ENCODE results near the gene PLEKHA5.
"Not testable (repeated sequence)": the region's sequence is repeated elsewhere in the genome, so short reads cannot be mapped to it uniquely, and the experiment has no call there.

Gene PLEKHA5

DNA sequence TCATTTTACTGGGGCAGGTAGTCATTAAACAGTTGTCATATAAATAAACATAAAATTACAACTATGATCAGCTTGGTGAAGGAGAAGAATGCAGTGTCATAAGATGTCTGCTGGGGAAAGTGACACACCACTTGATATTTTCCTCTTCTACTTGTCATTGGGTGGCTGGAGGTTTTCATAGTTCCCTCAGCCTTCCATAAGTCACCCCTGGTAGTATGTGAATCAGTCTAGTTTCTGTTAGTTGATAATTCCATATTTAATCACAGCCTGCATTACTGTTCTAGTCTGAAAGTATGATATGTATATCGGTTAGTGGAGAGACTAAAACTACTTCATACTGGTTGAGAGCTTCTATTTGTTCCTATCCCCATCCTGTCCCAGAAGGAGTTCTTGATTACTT, 38.2 kb downstream of the PLEKHA5 start:
- DNase-seq (ENCODE audit: low spot score) = no peak

DNA sequence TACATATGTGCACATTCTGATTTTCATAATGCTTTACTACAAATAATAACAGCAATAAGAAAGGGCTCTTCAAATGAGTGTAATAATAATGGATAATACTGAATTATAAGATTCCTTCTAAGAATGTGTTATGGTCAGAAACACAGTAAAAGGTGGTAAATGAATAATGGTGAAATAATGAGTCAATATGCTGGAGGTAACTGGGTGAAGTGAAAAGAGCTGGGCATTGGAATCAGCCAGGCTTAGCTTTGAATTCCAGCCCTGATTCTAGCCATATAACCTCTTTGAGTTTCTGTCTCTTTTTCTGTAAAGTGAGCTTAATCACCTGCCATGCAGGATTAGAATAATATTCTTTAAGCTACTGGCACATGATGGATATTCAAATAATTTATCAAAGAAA, 39.1 kb downstream of the PLEKHA5 start:
- no peak for DNase-seq (ENCODE audit: low spot score)

DNA sequence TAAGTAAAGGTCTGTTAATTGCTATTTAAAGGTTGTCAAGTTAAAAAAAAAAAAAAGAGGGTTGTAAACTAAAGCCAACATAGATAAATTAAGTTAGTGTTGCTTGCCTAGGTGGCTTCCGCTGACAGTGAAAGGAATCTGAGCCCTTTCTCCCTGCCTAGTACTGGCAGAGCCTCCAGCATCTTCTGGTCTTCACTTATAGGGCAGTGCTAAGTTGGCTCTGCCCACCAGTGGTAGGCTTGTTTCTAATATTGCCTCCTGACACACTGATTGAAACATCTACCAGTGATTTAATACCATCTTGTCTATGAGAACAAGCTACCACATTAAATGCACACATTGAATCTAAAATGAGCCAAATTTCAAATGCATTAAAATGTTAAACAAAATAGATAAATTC, 39.7 kb downstream of the PLEKHA5 start:
- DNase-seq (ENCODE audit: low spot score) = no peak

DNA sequence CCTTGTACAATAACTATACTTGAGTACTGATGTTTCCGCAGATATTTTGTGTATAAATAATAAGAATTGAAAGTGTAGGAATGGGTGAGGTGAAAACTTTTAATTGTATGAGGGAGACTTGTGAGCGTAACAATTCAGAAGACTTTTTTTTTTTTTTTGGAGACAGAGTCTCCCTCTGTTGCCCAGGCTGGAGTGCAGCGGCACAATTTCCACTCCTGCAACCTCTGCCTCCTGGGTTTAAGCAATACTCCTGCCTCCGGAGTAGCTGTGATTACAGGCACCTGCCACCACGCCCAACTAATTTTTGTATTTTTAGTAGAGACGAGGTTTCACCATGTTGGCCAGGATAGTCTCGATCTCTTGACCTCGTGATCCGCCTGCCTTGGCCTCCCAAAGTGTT, 40.8 kb downstream of the PLEKHA5 start:
- not testable (repeated sequence) for DNase-seq (ENCODE audit: low spot score)

DNA sequence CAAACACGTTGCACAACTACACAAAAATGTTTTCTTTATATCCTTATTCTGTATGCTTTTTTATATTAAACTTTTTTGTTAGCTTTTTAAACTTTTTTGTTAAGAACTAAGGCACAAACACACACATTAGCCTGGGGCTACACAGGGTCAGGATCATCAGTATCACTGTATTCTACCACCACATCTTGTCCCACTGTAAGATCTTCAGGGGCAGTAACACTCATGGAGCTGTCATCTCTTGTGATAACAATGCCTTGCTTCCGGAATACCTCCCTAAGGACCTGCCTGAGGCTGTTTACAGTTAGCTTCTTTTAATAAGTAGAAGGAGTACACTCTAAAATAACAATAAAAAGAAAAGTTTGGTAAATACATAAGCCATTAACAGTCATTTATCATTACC, 42.2 kb downstream of the PLEKHA5 start:
- DNase-seq (ENCODE audit: low spot score) = no peak

DNA sequence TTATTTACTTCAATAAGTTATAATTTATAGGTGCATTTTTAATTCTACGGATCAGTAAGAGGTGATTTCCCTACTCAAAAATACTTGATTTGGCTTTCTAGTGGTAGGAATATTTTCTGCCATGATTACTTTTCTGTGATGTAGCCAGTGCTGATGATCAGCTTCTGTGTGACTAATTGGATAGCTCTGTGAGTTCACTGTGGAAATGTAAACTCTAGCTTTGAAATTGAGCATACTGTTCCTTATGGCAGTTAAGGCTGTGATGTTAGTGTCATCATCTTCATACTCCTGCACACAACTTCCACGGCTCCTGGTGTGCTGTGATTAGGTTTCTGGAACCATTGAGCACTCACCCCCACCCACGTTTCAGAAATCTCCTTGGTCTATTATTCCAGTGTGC, 48.2 kb downstream of the PLEKHA5 start:
- no peak for DNase-seq (ENCODE audit: low spot score)

DNA sequence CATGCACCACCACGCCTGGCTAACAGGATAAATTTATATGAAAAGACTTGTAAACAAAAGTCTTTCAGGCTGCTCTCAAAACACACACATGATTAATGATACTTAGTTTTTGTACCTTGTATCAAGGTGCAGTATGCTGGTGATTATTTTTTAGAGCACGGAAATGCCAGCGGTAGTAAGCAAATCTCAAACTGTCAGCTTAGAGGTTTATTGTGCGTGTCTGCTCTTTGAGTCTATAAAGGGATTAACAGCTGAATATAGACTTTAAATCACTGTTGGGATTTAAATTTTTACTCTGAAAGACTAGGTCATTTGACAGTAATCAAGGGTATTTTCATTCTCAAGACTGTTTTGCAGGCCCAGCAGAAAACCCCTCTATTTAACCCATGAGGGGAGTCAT, 50.5 kb downstream of the PLEKHA5 start:
- no peak for DNase-seq (ENCODE audit: low spot score)

DNA sequence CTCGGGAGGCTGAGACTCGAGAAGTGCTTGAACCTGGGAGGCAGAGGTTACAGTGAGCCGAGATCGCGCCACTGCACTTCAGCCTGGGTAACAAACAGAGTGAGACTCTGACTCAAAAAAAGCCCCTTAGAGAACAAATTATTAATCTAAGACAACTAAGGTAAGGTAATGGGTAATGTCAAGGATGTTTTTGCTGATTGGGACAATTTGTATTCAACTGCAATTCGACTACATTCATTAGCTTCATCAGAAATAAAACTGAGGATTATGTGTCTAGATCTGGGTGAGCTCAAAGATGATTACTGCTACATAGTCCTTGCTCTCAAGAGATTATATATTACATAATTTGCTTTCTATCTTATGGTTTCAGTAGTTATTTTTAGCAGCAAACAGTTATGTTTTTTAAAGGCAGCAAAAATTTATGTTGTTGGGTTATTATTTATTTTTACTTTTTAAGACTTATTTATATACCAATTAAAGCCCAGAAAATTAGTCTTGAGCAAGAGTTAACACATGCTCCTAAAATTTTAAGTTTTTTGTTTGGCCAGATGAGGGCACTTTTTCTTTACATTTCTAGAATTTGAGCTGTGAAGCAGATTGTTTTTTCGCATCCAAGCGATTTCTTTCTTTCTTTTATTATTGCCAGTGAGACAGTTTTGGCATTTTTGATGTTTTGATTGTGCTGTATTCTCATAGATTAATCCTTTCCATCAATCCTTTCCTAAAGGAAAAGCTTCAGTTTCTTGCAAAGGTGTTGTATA, 52.3 kb downstream of the PLEKHA5 start:
- DNase-seq (ENCODE audit: low spot score) = no peak

DNA sequence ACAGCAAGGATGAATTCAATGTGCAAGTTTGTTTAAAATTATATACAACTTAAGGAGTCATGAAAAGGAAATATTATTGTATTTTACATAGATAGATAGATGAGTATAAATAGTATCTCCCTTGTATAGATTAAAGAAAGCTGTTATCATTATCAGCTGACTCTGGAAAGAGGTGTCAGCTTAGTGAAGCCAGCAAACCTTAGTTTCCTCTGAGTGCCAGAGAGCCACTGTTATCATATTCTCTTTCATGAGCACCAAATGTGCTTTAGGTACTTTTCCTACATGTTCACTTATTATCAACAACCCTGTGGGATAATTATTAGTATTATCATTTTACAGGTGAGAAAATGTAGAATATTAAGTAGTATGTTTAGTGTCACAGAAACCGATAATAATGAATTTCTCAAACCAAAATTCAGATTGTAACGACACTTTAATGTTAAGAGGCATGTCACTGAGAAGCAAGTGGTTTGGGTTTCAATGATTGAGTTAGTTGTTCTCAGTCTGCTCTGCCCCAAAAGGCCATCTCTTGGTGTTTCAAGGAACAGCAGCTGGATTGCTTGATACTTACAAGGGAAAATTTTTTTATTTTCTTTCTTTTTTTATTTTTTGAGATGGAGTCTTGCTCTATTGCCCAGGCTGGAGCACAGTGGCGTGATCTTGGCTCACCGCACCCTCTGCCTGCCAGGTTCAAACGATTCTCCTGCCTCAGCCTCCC, 53.7 kb downstream of the PLEKHA5 start:
- no peak for DNase-seq (ENCODE audit: low spot score)

DNA sequence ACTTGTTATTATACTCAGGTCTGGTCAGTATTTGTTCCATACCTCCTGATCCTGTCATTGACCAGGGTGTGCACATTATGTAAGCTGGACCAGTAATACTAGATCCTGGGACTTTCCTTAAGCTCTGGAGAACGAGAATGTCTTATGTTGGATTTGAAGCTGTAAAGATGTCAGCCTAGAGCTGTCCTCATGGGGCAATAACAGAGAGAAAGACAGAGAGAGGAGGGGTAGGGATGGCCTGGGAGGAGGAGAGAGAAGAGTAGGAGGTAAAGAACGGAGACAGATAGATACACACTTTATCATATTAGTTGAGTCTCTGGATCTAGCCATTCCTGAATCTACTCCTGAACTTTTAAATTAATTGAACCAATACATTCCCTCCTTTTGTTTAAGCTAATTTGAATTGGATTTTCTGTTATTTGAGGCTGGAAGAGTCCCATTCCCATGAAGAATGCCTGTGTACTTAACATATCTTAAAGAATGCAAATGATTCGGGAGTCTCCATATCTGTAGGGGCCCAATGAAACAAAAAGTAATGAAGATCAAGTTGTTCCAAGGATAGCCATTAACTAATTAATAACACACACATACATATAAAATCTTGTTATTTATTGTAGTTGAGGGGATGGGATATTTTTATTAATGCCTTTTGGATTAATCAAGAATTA, 55.9 kb downstream of the PLEKHA5 start:
- DNase-seq (ENCODE audit: low spot score) = no peak

DNA sequence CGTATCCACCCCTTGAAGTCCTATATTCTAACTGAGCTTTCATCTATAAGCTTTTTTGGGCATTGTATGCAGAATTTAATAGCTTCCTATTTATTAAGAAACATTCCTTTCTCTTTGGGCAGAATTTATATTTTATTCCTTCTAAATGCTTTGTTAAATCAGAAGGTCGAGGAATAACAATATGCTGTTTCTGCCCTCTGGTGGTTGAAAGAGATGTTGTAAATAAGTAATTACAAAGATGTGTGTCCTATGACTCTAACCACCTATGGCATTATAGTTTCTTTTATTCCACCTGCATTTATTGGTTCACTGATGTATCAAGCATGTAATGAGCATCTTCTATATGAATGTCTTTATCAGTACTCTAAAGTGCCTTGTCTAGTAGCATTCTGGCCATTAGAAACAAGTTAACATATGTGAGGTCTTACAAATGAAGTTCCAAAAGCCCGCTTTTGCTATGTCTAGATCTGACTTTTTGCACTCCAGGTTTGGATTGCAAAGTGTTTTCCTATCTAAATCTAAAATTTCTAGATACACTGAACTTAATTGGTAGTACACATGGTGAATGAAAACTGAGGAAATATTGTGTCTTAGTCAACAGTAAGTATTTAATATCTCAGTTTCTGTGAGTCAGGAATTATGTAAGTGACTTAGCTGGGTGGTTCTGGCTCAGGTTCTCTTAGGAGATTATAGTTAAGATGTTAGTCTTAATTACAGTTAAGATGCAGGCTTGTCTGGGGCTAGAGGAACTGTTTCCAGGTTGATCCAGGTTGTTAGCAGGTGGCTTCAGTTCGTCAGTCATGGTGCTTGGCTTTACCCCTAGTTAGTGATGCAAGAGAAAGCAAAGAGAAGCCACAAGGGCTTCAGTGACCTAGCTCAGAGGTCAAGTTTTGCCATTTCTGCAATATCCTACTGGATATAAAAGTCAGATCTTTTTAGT, 57.5 kb downstream of the PLEKHA5 start:
- no peak for DNase-seq (ENCODE audit: low spot score)

DNA sequence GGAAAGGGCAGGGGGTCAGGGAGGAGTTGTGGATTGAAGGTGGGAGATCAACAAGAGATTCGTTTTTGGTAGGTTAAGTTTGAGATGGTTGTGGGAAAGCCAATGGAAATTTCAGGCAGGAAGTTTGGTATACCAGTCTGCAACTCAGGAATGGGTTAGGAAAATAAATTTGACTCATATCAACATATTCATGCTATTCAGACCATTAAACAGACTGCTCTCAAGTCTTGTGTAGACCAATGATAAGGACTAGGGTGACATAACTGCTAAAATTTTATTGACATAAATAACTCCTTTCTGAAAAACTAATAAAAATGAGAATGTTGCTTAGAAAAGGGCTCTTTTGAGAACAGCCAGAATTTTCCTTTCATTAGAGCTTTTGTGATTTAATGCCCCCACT, 60.0 kb downstream of the PLEKHA5 start:
- no peak for DNase-seq (ENCODE audit: low spot score)

DNA sequence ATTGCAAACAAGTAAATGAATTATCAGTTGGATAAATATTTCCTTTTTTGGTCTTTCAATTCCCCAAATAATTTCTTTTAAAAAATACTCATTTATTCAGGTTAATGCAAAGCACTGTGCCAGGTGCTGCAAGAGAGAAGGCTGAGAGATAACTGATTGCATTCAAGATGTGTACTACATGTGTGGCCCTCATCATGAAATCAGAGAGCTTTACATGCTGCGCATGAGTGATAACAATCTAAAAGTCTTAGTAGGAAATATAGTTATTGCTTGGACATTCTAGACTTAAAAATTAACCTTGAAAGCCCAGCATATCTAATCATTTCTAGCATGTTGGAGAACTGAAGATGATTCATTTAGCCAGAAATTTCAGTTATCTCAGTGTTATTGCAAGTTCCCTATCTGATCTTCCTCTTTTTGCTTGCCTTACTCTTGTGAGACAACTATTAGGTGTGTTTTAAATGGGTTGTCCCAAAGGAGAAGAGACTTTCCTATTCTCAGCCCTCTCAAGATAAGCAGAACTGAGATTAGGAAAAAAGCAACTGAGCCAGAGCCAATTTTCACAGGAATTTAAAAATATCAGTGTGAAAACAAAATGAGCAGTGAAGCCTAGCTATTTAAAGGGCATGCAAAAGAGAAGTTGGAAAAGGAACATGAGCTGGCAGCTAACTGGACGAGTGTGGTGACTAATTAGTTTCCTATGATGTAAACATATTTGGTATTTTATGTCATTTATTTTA, 60.9 kb downstream of the PLEKHA5 start:
- no peak for DNase-seq (ENCODE audit: low spot score)

DNA sequence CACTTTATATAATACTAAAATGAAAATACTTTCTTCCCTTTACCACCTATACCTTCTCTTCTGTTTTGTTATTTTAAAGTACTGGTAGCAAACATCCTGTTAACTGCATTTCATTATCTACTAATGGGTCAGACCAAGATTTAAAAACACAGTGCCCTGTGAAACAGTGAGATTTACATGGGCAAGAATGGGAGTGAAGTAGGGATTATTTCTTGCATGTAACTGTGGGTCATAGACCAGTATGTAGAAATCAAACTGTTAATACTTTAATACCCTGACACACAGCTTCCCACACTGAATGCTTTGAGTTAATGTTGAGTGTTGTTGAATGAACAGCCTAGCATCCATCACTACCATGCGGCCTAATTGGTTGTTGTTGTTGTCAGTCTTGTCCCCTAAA, 61.6 kb downstream of the PLEKHA5 start:
- no peak for DNase-seq (ENCODE audit: low spot score)

DNA sequence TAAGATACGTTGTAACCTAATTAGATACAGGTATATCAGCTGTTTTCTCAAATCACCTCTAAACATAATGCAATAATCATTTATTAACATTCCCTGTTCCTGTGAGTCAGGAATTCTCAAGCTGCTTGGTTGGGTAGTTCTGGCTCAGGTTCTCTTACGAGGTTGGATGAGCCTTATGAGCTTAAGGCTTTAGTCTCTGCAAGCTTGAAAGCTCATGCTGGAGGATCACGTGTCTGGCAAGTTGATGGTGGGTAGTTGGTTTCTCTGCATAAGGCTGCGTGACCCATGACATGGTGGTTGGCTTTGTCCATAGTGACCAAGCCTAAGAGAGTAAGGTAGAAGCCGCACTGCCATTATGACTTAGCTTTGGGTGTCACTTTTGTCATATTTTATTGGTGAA, 62.0 kb downstream of the PLEKHA5 start:
- no peak for DNase-seq (ENCODE audit: low spot score)

DNA sequence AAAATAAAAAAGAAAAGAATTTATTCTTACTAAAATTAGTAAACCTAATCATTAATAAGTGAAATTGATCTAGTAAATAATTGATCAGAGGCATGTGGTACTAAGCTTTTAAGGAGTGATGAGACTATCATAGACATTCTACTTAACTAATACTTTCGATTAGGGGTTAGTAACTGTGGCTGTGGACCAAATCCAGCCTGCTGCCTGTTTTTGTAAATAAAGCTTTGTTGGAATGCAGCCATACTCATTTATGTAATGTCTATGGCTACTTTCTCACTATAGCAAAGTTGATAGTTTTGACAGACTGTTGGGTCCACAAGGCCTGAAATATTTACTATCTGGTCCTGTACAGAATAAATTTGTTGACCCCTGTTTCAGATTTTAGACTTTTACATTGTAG, 63.2 kb downstream of the PLEKHA5 start:
- no peak for DNase-seq (ENCODE audit: low spot score)

DNA sequence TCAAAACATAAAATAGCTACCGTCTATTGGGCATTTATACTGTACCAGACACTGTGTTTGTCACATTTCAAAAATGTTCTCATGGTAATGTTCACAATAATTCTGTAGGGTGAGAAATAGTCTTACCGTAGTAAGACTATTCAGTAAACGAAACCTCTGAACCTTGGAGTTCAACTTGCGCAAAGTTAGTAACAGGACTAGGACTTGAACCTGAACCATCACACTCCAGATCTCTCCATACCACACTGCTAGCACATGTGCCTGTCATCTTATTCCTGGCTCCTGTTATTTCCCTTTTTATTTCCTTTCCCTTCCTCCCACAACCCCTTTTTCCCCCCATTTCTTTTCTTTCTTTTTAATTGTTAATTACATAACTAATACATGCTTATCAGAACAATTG, 65.4 kb downstream of the PLEKHA5 start:
- no peak for DNase-seq (ENCODE audit: low spot score)

DNA sequence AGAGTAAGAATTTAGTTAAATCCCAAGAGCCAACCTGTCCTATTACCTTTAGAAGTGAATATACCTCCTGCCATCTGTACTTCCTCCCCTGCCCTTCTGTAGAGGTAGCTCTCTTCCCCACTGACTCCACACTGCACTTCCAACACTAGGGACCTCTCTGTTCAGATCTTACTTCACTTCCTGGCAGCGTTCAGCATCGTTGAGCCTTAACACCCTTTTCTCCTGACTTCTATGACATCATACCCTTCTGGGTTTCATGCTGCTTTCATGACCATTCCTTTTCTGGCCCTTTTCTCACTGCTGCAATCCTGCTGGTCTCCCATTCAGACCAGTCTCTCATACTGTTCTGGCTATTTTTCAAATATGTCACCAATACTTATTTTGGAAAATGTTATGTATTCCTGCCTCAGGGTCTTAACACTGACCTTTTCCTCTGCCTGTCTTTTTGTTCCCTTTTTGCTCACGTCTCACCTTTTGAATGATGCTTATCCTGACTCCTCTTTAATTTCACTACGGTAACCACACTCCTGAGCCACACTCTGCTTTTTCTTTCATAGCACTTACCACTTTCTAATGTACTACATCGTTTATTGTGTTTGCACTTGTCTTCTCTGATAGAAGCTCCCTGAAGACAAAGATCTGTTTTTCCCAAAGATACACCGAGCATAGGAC, 67.6 kb downstream of the PLEKHA5 start:
- DNase-seq (ENCODE audit: low spot score) = no peak

DNA sequence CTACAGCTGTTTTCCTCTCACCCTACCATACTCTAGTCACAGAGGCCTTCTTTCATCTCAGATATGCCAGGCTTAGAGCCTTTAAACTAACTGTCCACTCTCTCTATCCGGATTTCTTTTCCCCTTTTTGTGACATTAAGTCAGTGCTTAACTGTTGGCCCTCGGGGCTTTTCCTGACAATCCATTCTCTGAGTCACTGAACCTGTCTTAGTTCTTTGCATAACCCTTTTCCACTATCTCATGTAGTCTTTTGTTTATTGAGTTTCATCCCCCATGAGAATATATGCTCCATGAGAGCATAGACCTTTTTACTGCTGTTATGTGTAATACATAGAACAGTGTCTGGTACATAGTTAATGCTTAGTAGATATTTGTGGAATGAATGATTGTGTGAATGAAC, 68.7 kb downstream of the PLEKHA5 start:
- DNase-seq (ENCODE audit: low spot score) = no peak

DNA sequence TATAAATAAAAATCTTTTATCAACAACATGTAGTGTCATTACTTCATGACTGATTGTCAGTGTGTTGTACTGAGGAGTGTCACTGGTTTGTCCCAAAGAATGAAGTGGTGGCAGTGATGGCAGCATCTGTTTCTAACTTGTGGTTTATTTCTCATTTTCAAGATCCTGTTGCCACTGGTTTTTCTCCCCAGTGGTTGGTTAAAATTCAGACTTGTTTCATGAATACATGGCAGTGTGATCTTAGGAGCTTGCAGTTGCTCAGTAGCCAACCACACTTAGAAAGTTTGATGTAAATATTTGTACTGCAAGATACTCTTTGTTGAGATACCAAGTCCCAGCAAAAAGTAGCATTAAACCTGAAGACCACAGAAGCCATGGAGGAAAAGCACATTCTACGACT, 69.8 kb downstream of the PLEKHA5 start:
- DNase-seq (ENCODE audit: low spot score) = no peak

DNA sequence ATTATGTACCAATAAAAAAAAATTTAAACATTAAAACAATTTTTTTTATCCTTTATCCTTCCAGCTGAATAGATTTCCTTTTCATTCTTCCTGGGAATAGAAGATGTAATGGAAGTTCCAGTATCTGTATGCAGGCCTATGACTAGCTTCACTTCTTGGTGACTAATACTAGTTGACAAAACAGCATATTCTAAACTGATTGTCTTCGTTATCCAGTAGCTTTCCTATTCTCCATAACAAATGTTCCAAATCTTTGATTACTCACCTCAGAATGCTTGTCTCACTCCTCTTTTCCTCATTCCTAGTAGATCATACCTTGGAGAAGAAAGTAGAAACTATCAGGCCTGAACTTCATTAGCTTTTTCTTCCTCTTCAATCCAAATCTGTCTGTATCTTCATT, 70.7 kb downstream of the PLEKHA5 start:
- no peak for DNase-seq (ENCODE audit: low spot score)

All from CD4-positive, alpha-beta T cell treated with Interleukin-6 at 100 ng/mL for 8 hours (primary cell).